ENCODE measurements around the gene BMPR1B.
"Not testable (repeated sequence)": the region's sequence is repeated elsewhere in the genome, so short reads cannot be mapped to it uniquely, and the experiment has no call there.

Gene BMPR1B

DNA sequence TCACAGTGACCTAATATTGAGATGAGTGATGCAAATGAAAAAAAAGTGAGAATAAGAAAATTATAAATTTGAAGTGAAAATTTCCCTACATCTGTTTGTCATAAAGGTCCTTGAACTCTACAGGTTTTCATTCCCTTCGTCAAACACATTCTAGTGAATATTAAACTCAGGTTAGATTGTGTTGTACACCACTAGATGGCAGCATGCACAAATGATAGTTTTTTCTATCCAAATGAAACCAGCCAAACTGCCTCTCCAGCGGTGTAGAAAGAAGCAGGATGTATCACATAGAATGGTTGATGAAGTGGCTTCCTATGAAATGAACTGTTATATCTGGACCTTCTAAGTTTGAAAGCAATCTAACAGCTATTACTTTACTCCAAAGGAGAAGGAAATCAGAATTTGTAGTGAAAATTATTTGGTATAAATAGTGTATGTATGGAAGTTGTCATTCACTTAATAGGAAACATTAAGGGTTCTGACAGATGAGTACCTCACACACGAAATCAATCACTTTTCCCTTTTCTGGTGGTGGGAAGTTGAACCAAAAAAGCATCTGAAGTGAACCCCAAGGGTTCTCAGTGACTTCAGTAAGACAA, 408.3 kb downstream of the BMPR1B start:
- peak; percentile 10 for DNase-seq (ENCODE audit: extremely low read depth, low read depth)
- TF ChIP-seq, protein P1, sequence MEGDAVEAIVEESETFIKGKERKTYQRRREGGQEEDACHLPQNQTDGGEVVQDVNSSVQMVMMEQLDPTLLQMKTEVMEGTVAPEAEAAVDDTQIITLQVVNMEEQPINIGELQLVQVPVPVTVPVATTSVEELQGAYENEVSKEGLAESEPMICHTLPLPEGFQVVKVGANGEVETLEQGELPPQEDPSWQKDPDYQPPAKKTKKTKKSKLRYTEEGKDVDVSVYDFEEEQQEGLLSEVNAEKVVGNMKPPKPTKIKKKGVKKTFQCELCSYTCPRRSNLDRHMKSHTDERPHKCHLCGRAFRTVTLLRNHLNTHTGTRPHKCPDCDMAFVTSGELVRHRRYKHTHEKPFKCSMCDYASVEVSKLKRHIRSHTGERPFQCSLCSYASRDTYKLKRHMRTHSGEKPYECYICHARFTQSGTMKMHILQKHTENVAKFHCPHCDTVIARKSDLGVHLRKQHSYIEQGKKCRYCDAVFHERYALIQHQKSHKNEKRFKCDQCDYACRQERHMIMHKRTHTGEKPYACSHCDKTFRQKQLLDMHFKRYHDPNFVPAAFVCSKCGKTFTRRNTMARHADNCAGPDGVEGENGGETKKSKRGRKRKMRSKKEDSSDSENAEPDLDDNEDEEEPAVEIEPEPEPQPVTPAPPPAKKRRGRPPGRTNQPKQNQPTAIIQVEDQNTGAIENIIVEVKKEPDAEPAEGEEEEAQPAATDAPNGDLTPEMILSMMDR (IDR thresholded peaks at IDR 0.05; ENCODE audit: low read depth, low read length): peak; percentile 64

DNA sequence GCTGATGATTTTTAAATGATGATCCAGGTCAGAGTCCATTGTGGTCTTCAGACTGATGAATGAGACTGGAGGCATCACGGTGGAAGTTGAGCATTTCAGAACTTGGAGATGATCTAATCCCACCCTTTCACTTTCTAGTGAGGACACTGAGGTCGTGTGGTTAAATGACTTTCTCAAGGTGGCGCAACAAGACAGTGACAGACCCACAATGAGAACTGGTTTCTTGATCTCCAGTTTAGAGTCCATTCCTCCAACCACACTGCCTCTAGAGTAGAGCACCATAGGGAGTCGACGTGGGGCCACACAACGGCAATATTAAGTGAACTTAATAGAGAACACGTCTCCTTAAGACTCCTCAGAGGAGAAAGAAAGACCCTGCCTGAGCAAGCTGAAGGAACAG, 410.1 kb downstream of the BMPR1B start:
- DNase-seq (ENCODE audit: extremely low read depth, low read depth): no peak
- TF ChIP-seq, protein P1 (IDR thresholded peaks at IDR 0.05; ENCODE audit: low read depth, low read length): no peak

DNA sequence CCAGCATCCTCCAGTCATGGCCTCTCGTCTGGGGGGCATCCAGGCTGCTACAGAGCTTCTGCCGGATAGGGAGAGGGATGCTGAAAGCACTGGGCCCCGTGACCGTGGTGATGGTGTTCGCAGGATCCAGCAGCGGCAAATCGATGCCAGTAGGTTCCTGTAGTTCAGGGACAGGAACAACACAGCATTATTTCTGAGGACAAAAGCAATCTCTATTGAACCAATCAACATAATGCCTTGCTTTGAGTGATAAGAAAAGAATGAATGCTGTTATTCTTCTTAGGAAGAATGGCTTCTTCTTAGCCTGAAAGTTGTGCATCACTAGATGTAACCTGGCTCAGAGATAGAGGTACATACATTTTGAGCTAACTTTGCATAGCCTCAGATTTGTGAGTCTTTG, 412.4 kb downstream of the BMPR1B start:
- no peak for DNase-seq (ENCODE audit: extremely low read depth, low read depth)
- TF ChIP-seq, protein P1 (IDR thresholded peaks at IDR 0.05; ENCODE audit: low read depth, low read length): no peak

DNA sequence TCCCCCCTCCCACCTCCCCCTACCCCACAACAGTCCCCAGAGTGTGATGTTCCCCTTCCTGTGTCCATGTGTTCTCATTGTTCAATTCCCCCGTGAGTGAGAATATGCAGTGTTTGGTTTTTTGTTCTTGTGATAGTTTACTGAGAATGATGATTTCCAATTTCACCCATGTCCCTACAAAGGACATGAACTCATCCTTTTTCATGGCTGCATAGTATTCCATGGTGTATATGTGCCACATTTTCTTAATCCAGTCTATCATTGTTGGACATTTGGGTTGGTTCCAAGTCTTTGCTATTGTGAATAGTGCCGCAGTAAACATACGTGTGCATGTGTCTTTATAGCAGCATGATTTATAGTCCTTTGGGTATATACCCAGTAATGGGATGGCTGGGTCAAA, 413.6 kb downstream of the BMPR1B start:
- not testable (repeated sequence) for DNase-seq (ENCODE audit: extremely low read depth, low read depth)

DNA sequence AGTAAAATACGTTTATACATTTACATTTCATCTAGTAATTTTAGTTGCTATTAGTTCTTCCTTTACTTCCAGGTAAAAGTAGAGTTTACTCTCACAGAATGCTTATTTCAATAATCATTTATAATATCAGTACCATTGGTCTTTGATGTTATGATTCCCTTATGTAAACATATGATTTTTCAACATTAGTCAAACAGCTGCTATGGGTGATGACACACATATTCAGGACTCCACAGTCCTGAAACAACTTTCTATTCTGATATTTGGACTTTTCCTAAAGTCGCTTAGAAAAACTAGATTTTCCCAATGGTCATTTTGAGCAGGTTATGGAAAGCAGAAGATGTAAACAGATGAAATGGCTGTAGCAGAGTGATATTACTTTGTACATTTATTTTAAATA, 421.2 kb downstream of the BMPR1B start:
- DNase-seq (ENCODE audit: extremely low read depth, low read depth): no peak
- TF ChIP-seq, protein P1 (IDR thresholded peaks at IDR 0.05; ENCODE audit: low read depth, low read length): no peak

DNA sequence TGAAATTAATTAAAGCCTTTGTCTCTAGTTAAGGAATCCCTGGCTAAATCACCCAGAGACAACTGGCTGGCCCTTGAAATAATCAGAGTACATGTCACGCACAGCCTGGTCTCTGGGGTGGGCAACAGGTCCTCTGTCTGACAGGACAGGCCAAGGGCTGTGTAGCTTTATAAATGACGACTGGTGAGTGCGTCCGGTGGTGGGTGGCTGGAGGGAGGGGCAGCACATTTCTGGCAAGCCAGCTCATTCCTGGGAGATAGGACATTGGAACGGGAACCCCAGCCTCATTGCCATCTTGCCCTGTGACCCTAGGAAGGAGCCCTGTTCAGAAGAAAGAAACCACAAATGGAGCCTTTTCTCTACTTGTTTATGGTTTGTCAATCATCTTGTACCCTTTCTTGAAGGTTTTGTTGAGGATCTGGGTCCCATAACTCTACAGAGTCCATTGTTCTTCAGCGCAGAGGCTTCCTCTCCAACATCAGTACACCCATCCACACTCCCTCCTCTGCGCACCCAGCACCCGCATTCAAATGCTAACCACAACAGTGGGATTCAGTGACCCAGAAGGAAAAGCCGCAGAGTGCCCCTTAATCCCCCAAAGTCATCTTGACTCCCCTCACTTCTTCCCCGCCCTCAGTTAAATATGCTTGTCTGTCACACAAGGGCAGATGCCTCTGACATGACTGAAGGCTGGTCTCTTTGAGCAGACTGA, 422.9 kb downstream of the BMPR1B start:
- TF ChIP-seq, protein P1 (IDR thresholded peaks at IDR 0.05; ENCODE audit: low read depth, low read length): no peak
- DNase-seq (ENCODE audit: extremely low read depth, low read depth): no peak

DNA sequence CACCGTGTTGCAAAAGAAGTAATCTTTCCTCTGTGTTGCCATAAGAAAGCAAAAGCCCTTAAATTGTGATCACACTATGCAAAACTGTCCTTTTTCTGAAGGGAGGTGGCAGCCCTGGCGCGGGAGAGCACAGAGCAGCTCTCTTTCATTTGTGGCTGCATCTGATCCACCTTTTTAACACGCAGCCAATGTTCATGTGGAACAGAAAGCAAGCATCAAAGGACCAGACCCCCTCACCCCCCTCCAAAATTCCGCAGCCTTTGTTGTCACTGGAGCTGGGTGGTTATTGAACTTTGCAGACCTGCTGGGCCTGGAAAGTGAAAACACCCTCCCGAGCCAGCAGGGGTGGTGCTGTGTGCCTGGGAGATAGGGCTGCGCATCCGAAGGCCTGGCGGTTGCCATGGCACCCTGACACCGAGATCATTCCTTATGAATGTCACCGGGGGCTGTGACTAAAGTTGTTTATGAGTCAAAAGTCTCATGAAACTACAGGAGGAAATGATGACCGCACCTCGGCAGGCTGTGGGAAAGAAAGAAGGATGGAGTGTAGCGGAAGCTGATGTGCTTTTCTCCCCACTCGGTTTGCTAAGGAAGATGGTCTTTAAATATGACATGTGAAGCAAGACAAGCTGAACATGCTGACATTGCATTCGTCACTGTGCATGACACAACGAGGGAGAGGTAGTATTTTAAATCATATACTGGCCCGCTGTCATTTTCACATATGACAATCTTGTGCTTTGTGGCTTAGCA, 423.7 kb downstream of the BMPR1B start:
- TF ChIP-seq, protein P1 (IDR thresholded peaks at IDR 0.05; ENCODE audit: low read depth, low read length): no peak
- no peak for DNase-seq (ENCODE audit: extremely low read depth, low read depth)
